ENCODE measurements around the gene ABCC2.

ABCC2 gene

GRCh38 chr10:99766302-99766681 is 16.1 kb upstream of the ABCC2 start:
- Histone ChIP-seq H3K79me2 (ENCODE audit: insufficient read depth, low read length) (no peaks in the 10 kb centered on the region), H3K27ac (ENCODE audit: low read length) (no peak overlapping the region), H3K36me3 (ENCODE audit: insufficient read depth, low read length) (no peaks in the 10 kb centered on the region; the same call in 1 of the 2 replicates), H3K4me2 (ENCODE audit: insufficient read depth, low read length) (no peak overlapping the region), H4K20me1 (ENCODE audit: insufficient read depth, low read length) (no peaks in the 10 kb centered on the region), H3K4me1 (ENCODE audit: insufficient read depth, low read length) (no peaks in the 10 kb centered on the region), H3K9me3 (ENCODE audit: insufficient read depth, low read length, severe bottlenecking) (no peaks in the 10 kb centered on the region), H2AFZ (ENCODE audit: low read depth, low read length) (no peak overlapping the region), H3K4me3 (ENCODE audit: low read depth in 1 of 2, low read length in 2 of 2) (no peak overlapping the region), H3K9ac (ENCODE audit: low read depth, low read length) (no peak overlapping the region), H3K27me3 (ENCODE audit: insufficient read depth, low read length, poor library complexity) (no peaks in the 10 kb centered on the region)
- ATAC-seq (ENCODE audit: insufficient read depth, low read depth) = no peak
- DNase-seq = no peak
- TF ChIP-seq, protein P1, sequence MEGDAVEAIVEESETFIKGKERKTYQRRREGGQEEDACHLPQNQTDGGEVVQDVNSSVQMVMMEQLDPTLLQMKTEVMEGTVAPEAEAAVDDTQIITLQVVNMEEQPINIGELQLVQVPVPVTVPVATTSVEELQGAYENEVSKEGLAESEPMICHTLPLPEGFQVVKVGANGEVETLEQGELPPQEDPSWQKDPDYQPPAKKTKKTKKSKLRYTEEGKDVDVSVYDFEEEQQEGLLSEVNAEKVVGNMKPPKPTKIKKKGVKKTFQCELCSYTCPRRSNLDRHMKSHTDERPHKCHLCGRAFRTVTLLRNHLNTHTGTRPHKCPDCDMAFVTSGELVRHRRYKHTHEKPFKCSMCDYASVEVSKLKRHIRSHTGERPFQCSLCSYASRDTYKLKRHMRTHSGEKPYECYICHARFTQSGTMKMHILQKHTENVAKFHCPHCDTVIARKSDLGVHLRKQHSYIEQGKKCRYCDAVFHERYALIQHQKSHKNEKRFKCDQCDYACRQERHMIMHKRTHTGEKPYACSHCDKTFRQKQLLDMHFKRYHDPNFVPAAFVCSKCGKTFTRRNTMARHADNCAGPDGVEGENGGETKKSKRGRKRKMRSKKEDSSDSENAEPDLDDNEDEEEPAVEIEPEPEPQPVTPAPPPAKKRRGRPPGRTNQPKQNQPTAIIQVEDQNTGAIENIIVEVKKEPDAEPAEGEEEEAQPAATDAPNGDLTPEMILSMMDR (IDR thresholded peaks at IDR 0.05; ENCODE audit: borderline replicate concordance, extremely low read depth, low read length, poor library complexity, severe bottlenecking) = no peak
- TF ChIP-seq EZH2 (IDR thresholded peaks at IDR 0.05; ENCODE audit: borderline replicate concordance, low read depth, low read length, severe bottlenecking) = no peak

DNA sequence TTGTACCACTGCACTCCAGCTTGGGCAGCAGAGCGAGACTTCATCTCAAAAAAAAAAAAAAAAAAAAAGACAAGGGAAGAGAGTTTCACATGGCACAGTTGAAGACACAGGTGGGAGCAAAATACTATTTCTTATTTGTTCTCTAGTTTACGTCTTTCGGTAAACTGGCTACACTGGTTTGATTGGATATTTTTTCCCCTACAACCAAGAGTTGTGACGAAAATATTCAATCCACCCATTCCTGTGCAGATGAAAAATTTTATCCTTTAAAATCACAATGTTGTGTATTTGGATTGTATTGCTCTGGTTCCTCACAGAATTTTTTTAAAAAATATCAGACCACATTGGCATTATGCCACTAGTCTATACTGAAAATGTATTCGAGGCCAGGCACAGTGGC is 14.5 kb upstream of the ABCC2 start:
- no peak for TF ChIP-seq EZH2 (IDR thresholded peaks at IDR 0.05; ENCODE audit: borderline replicate concordance, low read depth, low read length, severe bottlenecking)
- TF ChIP-seq, protein P1 (IDR thresholded peaks at IDR 0.05; ENCODE audit: borderline replicate concordance, extremely low read depth, low read length, poor library complexity, severe bottlenecking) = no peak
- Histone ChIP-seq H3K79me2 (ENCODE audit: insufficient read depth, low read length) (no peaks in the 10 kb centered on the region), H2AFZ (ENCODE audit: low read depth, low read length) (no peak overlapping the region), H3K27ac (ENCODE audit: low read length) (no peak overlapping the region), H4K20me1 (ENCODE audit: insufficient read depth, low read length) (no peaks in the 10 kb centered on the region), H3K9ac (ENCODE audit: low read depth, low read length) (no peak overlapping the region), H3K27me3 (ENCODE audit: insufficient read depth, low read length, poor library complexity) (no peaks in the 10 kb centered on the region), H3K36me3 (ENCODE audit: insufficient read depth, low read length) (no peaks in the 10 kb centered on the region), H3K4me2 (ENCODE audit: insufficient read depth, low read length) (no peak overlapping the region), H3K9me3 (ENCODE audit: insufficient read depth, low read length, severe bottlenecking) (no peaks in the 10 kb centered on the region), H3K4me3 (ENCODE audit: low read depth in 1 of 2, low read length in 2 of 2) (no peak overlapping the region), H3K4me1 (ENCODE audit: insufficient read depth, low read length) (no peaks in the 10 kb centered on the region)
- DNase-seq (no peak), ATAC-seq (ENCODE audit: insufficient read depth, low read depth) (no peak)

DNA sequence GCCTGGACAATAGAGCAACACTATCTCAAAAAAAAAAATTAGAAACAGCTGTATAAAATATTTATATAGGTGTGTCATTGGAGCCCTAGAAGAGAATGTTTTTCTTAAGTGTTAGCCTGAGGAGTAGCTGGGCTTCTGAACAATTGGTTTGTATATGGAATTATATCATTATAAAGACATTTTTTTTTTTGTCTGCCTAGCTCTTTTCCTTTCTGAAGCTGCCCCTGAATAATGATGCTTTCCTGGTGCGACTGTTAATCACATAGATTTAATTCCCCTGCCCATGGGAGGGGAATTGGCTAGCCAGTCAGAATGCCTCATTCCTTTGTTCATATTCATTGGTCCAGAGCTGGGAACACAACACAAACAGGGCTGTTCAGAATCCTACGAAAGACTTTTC is 13.9 kb upstream of the ABCC2 start:
- TF ChIP-seq, protein P1 (IDR thresholded peaks at IDR 0.05; ENCODE audit: borderline replicate concordance, extremely low read depth, low read length, poor library complexity, severe bottlenecking) = no peak
- no peak for TF ChIP-seq EZH2 (IDR thresholded peaks at IDR 0.05; ENCODE audit: borderline replicate concordance, low read depth, low read length, severe bottlenecking)
- no peaks in the 10 kb centered on the region for H3K27me3 ChIP-seq (ENCODE audit: insufficient read depth, low read length, poor library complexity)
- no peaks in the 10 kb centered on the region for H3K79me2 ChIP-seq (ENCODE audit: insufficient read depth, low read length)
- no peak overlapping the region for H3K4me3 ChIP-seq (ENCODE audit: low read depth in 1 of 2, low read length in 2 of 2)
- no peak overlapping the region for H3K4me2 ChIP-seq (ENCODE audit: insufficient read depth, low read length)
- no peak overlapping the region for H2AFZ ChIP-seq (ENCODE audit: low read depth, low read length)
- H3K4me1 ChIP-seq (ENCODE audit: insufficient read depth, low read length) = no peaks in the 10 kb centered on the region
- H3K27ac ChIP-seq (ENCODE audit: low read length) = no peak overlapping the region
- H4K20me1 ChIP-seq (ENCODE audit: insufficient read depth, low read length) = no peaks in the 10 kb centered on the region
- H3K9me3 ChIP-seq (ENCODE audit: insufficient read depth, low read length, severe bottlenecking) = no peaks in the 10 kb centered on the region
- H3K9ac ChIP-seq (ENCODE audit: low read depth, low read length) = no peak overlapping the region
- no peak for ATAC-seq (ENCODE audit: insufficient read depth, low read depth)
- no peak for DNase-seq
- H3K36me3 ChIP-seq (ENCODE audit: insufficient read depth, low read length) = no peaks in the 10 kb centered on the region

DNA sequence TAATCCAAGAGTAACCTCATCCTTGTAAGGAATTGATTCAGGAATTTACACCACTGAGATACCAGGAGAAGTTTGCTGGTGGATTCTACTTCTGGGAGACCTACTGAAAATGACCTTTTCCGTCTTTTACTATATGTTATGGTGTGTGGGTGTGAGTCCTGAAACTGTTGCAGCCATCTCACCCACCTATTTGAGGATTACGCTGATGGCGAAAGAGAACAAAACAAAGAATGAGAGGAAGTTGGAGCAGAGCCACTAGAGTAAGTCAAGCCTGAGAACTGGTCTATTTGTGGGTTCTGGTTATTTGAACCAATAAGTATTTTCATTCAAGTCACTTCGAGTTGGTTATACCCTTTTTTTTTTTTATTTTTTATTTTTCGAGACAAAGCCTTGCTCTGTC is 12.7 kb upstream of the ABCC2 start:
- no peak for DNase-seq
- H3K27me3 ChIP-seq (ENCODE audit: insufficient read depth, low read length, poor library complexity) = no peaks in the 10 kb centered on the region
- no peaks in the 10 kb centered on the region for H3K36me3 ChIP-seq (ENCODE audit: insufficient read depth, low read length)
- TF ChIP-seq EZH2 (IDR thresholded peaks at IDR 0.05; ENCODE audit: borderline replicate concordance, low read depth, low read length, severe bottlenecking) = no peak
- TF ChIP-seq, protein P1 (IDR thresholded peaks at IDR 0.05; ENCODE audit: borderline replicate concordance, extremely low read depth, low read length, poor library complexity, severe bottlenecking) = no peak
- no peaks in the 10 kb centered on the region for H3K4me1 ChIP-seq (ENCODE audit: insufficient read depth, low read length)
- H3K9ac ChIP-seq (ENCODE audit: low read depth, low read length) = no peak overlapping the region
- no peaks in the 10 kb centered on the region for H3K79me2 ChIP-seq (ENCODE audit: insufficient read depth, low read length)
- H3K9me3 ChIP-seq (ENCODE audit: insufficient read depth, low read length, severe bottlenecking) = no peaks in the 10 kb centered on the region
- no peak overlapping the region for H3K27ac ChIP-seq (ENCODE audit: low read length)
- no peak overlapping the region for H2AFZ ChIP-seq (ENCODE audit: low read depth, low read length)
- H3K4me3 ChIP-seq (ENCODE audit: low read depth in 1 of 2, low read length in 2 of 2) = no peak overlapping the region
- ATAC-seq (ENCODE audit: insufficient read depth, low read depth) = no peak
- no peaks in the 10 kb centered on the region for H4K20me1 ChIP-seq (ENCODE audit: insufficient read depth, low read length)
- H3K4me2 ChIP-seq (ENCODE audit: insufficient read depth, low read length) = no peak overlapping the region
